NCI-H2081 (cell line): Measurements from ENCODE around the gene FJX1.

Experiments used
- DNase-seq, 2 experiments: peaks; one replicate each; lab custom pipeline; 2025; lab: John Stamatoyannopoulos, UW

FJX1 gene

GRCh38 chr11:35606206-35606605, 12.1 kb upstream of the FJX1 start:
- DNase-seq = no peak

GRCh38 chr11:35608502-35608901, 9.8 kb upstream of the FJX1 start:
- DNase-seq = no peak

GRCh38 chr11:35609656-35610055, 8.6 kb upstream of the FJX1 start:
- DNase-seq = no peak

GRCh38 chr11:35610631-35611030, 7.6 kb upstream of the FJX1 start:
- no peak for DNase-seq

- no peak for DNase-seq
These were observed 6.5 kb upstream of the FJX1 start for GRCh38 chr11:35611741-35612140.

- DNase-seq = peak in 1 of 2 experiments; percentile 39
These were observed 3.2 kb upstream of the FJX1 start for GRCh38 chr11:35614939-35615569.

- DNase-seq = peak; percentile 56 to 58
These were observed 2.0 kb upstream of the FJX1 start for GRCh38 chr11:35615921-35616900.

- DNase-seq = no peak
These were observed 959 bp upstream of the FJX1 start for GRCh38 chr11:35617316-35617686.

- peak in 1 of 2 experiments; percentile 64 for DNase-seq
These were observed 346 bp downstream of the FJX1 start for GRCh38 chr11:35618497-35619115.

- DNase-seq = peak; percentile 64 to 81
These were observed 1.0 kb downstream of the FJX1 start for GRCh38 chr11:35619116-35619854.

GRCh38 chr11:35619855-35620640, 1.8 kb downstream of the FJX1 start:
- peak; percentile 40 to 67 for DNase-seq

GRCh38 chr11:35620795-35621194, 2.5 kb downstream of the FJX1 start:
- DNase-seq = no peak

GRCh38 chr11:35621620-35622019, 3.4 kb downstream of the FJX1 start:
- DNase-seq = no peak

- DNase-seq = no peak
These were observed 3.8 kb downstream of the FJX1 start for GRCh38 chr11:35622070-35622469.

GRCh38 chr11:35623621-35624168, 5.4 kb downstream of the FJX1 start:
- DNase-seq = no peak

GRCh38 chr11:35624316-35624715, 6.1 kb downstream of the FJX1 start:
- DNase-seq = no peak

GRCh38 chr11:35624781-35625180, 6.5 kb downstream of the FJX1 start:
- DNase-seq = no peak

- no peak for DNase-seq
These were observed 8.2 kb downstream of the FJX1 start for GRCh38 chr11:35626501-35626900.

- DNase-seq = no peak
These were observed 11.3 kb downstream of the FJX1 start for GRCh38 chr11:35629511-35629910.

- no peak for DNase-seq
These were observed 11.7 kb downstream of the FJX1 start for GRCh38 chr11:35629914-35630313.

- DNase-seq = no peak
These were observed 13.6 kb downstream of the FJX1 start for GRCh38 chr11:35631891-35632290.
